Islet of Langerhans (tissue), 1 donor: ENCODE results near the gene ABCC11.

Experiments
- FAIRE-seq: peaks from one replicate; lab custom pipeline; 2011; peaks lifted over from hg19 to GRCh38; lab: Jason Lieb, UNC

Gene ABCC11

DNA sequence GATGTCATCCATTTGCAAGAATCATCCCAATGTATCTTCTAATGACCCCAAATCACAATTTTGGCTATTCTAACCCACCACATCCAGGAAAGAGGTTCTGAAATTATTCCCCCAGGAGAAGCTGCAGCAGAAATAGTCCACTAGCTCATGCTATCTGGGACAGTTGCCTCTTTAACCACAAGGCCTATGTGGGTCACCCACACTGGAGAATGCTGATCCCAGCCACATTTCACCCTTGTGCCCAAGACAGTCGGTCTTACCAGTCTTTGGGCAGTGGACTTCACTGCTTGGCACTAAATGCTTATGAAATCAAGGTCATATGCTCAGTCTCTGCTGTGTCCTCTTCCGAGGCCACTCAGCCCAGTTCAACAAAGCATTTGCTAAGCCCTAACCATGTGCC is 118.6 kb downstream of the ABCC11 start:
- no peak for FAIRE-seq

GRCh38 chr16:48126801-48127644 is 120.3 kb downstream of the ABCC11 start:
- no peak for FAIRE-seq

- no peak for FAIRE-seq
Measured at GRCh38 chr16:48125888-48126287, 121.5 kb downstream of the ABCC11 start.

DNA sequence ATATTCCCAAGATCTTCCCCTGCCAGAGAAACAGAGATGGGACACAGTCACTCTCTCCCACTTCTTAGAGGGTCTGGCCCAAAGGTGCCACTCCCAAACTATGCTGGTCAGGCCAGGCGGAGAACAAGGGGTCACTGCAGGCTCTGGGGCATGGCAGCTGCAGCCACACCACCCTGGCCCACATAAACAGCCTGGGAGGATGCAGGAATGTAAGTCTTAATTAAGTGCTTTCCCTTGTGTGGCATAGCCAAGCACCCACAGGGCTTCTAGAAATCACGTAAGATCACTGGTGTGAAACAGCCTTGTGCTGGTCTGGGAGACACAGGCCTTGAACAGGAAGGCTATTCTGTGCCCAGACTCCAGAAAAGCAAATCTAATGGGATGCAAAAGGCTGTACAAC is 123.1 kb downstream of the ABCC11 start:
- FAIRE-seq, result no peak

DNA sequence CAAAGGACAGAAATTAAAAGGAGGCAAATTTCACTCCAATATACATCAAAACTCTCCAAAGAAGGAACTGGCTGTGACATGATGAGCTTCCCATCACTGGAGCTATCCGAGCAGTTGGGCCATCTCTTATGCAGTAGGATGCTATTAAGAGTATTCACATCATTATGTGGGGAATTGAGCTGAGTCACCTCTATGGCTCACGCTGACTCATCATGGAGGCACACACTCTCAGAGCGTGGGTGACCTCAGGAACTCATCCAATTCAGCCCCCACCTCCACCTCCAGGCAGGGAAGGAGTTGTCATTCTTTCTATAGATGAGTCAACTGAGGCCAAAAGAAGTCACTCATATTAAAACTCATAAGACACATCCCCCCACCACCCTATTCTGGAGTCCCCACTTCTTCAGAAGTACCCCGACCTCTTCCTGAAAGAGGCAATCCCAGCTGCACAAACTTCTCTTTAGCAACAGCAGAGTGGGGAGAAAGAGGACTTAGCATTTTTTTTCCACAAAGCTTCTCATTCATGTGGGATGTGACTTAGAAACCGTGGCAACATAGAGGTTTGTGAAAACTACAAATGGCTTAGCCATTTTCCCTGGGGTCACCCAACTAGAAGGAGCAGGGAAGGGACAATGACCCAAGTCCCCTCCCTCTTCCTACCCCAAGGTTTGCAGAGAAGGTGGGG is 124.1 kb downstream of the ABCC11 start:
- FAIRE-seq, result no peak

- FAIRE-seq, result no peak
Measured at GRCh38 chr16:48121276-48121675, 126.1 kb downstream of the ABCC11 start.

GRCh38 chr16:48118841-48119240 is 128.5 kb downstream of the ABCC11 start:
- FAIRE-seq, result no peak

GRCh38 chr16:48117217-48118105 is 129.9 kb downstream of the ABCC11 start:
- no peak for FAIRE-seq
